Peyer's patch (tissue), 4 donors: Measurements from ENCODE around the gene NFAT5.

Experiments used
- CTCF ChIP-seq, 6 experiments: fragments of 450-650 bp in 4 of 6; fragments of 200-600 bp in 2 of 6; sonication (generic) in 1 of 6; IDR thresholded peaks; one replicate each; pipeline ENCODE4 v1.5.1; 2017 to 2019; ENCODE audit warnings: antibody characterized with exemption in 6 of 6, mild to moderate bottlenecking in 3 of 6, moderate library complexity in 1 of 6
- POLR2A ChIP-seq, 2 donors: fragments of 450-650 bp; IDR thresholded peaks; one replicate each; pipeline ENCODE4 v1.5.1; 2017; ENCODE audit warnings: antibody characterized with exemption in 2 of 2, mild to moderate bottlenecking in 2 of 2, moderate library complexity in 2 of 2

- TF ChIP-seq CTCF (IDR thresholded peaks at IDR 0.05), result no peak
- peak; percentile 69 to 92 for TF ChIP-seq POLR2A (IDR thresholded peaks at IDR 0.05)
Measured at GRCh38 chr16:69565671-69566239, at the start of gene NFAT5.
